ENCODE results near the gene SPIN1.
"Not testable (repeated sequence)": the region's sequence is repeated elsewhere in the genome, so short reads cannot be mapped to it uniquely, and the experiment has no call there.

SPIN1 gene

DNA sequence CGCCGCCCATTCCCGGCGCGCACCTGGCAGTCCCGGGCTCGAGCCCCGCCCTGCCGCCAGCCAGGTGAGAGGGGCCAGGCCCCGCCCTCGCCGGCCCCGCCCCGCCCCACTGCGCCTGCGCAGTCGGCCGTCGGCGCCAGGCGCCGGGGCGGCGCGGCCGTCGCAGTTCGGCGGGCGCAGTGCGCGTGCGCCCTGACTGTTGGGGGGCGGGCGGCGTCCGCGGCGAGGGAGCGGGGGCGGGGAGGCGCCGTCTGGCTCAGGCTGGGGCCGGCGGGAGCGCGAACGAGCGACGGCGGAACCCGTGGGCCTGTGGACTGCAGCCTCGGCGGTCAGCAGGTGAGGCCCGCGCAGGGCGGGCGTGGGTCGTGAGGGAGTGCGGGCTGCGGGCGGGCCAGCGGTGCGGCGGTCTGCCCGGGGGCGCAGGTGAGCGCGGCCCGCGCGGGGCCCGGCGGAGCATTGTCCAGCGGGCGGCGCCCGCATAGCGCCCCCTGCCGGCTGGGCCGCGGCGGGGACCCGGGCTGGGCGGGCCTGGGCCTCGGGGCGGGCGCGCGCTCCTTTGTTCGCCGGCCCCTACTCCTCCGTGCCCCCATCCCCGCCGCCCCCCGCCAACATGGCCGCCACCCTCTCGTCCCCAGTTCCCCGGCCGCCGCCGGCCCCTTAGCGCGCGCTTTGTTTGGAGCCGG lies at the start of gene SPIN1:
SPIN1 (plus strand) TSS at position 242 of the 683 bp plus-strand sequence. CDS start 38,096 bp downstream, outside the sequence.
- peak; percentile 93 for DNase-seq

DNA sequence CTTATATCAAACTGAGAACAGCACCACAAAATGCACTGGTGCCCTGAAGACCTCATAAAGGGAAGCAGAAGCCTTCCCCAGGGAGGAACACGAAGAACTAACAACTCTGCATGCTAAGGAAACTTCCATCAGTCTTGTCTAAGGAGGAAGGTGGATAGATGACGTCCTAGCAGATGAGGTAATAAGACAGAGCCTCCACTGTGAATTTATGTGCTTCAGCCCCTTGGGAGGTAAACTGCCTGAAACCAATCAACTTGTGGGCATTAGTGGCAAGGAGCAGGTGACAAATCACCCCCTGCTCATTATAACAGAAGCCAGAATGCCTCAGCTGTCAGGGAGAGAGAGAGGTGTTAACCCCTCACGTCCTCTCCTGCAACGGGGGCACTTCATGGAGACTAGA lies 48.9 kb upstream of the SPIN1 start:
- DNase-seq = no peak

DNA sequence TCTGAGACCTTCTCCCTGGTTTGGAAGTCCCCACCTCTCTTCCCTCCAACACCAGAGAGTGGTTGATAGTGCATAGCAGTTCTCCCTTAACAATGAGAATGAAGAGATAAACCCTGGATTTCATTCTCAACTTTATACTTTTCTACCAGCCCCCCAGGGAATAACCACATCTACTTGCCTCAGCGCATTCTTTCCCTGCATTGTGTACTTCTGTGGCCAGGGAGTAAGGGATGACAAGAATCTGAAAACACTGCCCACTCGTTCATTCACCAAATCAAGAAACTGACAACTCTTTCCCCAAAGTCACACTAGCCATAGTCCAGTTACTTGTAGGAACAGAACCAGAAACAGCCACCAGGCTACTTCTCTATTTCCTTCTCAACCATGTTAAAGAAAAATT lies 46.0 kb upstream of the SPIN1 start:
- no peak for DNase-seq

DNA sequence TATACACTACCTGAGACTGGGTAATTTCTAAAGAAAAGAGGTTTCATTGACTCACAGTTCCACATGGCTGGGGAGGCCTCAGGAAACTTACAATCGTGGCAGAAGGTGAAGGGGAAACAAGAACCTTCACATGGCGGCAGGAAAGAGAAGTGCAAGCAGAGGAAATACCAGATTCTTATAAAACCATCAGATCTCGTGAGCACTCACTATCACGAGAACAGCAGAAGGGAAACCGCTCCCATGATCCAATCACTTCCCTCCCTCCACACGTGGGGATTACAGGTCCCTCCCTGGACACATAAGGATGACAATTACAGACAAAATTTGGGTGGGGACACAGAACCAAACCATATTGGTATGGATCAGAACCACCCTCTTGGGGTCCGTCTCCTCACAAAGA lies 44.2 kb upstream of the SPIN1 start:
- DNase-seq = no peak

DNA sequence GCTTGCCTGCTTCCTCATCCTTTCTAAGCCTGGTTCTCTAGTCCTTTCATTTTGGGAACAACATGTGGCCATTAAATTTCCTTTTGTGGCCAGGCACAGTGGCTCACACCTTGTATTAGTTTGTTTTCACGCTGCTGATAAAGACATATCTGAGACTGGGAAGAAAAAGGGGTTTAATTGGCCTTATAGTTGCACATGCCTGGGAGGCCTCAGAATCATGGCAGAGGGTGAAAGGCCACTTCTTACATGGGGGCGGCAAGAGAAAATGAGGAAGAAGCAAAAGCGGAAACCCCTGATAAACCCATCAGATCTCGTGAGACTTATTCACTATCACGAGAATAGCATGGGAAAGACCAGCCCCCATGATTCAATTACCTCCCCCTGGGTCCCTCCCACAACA lies 37.9 kb upstream of the SPIN1 start:
- not testable (repeated sequence) for DNase-seq

DNA sequence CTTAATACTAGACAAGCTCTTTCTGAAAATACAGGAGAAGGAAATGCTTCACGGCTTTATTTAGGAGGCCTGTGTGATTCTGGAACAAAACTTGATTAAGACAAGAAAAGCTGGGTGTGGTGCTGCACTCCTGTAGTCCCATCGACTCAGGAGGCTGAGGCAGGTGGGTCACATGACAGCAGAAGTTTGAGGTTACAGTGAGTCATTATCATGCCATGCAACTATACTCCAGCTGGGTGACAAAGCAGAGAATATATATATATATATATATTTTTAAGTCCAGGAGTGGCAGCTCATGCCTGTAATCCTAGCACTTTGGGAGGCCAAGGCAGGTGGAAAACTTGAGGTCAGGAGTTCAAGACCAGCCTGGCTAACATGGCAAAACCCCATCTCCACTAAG lies 33.1 kb upstream of the SPIN1 start:
- no peak for DNase-seq

DNA sequence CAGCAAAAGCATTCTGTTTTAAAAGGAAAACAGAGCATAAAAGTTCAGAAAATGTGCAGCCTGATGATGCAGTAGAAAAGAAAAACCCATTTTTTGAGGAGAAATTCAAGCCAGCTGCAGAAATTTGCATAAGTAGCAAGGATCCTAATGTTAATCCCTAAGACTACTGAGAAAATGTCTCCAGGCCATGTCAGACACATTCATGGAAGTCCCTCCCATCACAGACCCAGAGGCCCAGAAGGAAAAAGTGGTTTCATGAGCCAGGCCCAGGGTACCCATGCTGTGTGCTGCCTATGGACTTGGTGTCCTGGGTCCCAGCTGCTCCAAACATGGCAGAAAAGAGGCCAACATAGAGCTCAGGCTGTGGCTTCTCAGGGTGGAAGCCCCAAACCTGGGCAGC lies 31.0 kb upstream of the SPIN1 start:
- not testable (repeated sequence) for DNase-seq

DNA sequence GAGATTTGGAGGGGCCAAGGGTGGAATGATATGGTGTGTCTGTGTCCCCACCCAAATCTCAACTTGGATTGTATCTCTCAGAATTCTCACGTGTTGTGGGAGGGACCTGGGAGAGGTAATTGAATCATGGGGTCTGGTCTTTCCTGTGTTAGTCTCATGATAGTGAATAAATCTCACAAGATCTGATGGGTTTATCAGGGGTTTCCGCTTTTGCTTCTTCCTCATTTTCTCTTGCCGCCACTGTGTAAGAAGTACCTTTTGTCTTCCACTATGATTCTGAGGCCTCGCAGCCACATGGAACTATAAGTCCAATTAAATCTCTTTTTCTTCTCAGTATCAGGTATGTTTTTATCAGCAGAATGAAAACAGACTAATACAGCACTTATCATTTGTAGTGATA lies 29.5 kb upstream of the SPIN1 start:
- no peak for DNase-seq

DNA sequence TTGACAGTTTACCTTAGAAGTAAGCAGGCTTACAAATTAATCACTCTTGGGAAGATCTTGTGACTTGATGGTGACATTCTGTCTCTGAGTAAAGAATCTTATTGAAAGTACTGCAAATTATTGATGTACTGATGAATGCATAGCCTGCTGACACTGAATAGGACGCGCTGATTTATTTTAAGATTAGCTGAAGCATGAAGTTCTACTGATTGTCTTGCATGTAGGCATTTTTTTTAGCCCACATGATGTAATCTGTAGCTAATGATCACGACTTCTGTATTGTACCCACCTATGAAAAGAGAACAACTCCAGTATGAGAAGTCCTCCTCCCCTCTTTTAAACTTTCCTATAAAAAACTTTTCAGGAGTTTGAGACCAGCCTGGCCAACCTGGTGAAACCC lies 28.3 kb upstream of the SPIN1 start:
- DNase-seq = no peak

DNA sequence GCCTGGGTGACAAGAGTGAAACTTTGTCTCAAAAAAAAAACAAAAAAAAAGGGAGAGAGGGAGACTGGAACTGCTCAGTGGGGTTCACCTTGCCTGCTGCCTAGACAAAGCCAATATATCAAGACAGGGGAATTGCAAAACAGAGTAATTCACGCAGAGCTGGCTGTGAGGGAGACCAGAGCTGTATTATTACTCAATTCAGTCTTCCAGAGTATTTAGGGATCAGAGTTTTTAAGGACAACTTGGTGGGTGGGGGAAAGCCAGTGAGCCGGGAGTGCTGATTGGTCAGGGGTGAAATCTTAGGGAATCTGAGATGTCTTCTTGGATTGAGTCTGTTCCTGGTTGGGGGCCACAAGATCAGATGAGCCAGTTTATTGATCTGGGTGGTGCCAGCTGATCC lies 25.6 kb upstream of the SPIN1 start:
- no peak for DNase-seq

DNA sequence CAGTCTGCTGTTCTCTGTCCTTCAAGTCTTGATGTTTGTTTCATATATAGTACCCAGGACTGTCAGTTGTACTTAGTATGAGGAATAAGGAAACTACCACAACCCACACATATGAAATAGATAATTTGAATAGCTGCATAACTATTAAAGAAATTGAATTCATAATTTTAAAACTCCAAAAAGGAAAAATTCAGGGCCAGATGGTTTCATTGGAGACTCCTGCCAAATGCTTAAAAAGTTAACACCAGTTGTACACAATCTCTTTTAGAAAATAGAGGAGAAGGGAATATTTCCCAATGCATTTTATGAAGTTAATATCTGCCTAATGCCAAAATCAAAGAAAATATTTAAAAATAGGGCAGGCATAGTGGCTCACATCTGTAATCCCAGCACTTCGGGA lies 24.6 kb upstream of the SPIN1 start:
- DNase-seq = no peak

DNA sequence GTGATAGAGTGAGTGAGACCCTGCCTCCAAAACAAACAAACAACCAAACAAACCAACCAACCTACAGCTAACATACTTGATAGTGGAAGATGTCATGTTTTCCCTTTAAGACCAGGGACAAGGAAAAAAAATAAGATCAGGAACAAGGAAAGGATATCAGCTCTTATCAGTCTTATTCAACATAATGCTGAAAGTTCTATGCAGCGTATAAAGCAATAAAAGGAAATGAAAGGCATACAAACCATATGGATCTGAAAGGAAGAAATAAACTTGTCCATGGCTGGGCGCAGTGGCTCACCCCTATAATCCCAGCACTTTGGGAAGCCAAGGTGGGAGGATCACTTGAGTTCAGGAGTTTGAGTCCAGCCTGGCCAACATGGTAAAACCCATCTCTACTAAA lies 23.5 kb upstream of the SPIN1 start:
- no peak for DNase-seq

DNA sequence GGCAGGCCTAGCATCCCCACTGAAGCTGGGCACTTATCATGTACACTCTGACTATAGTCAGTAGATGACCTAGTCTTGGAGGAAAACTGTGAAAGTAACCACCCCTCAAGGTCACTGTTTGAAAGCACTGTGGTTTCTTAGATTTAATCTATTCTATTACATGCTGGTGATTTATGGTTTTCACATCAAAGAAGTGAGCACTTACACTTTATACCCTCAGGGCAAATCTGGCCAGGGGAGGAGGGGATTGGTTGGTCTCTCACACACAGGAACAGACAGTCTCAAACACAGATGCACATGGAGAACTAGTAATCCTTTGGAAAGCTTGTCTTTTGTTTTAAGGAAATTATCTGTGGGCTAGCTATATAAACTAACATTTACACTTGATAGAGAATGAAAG lies 17.9 kb upstream of the SPIN1 start:
- no peak for DNase-seq

DNA sequence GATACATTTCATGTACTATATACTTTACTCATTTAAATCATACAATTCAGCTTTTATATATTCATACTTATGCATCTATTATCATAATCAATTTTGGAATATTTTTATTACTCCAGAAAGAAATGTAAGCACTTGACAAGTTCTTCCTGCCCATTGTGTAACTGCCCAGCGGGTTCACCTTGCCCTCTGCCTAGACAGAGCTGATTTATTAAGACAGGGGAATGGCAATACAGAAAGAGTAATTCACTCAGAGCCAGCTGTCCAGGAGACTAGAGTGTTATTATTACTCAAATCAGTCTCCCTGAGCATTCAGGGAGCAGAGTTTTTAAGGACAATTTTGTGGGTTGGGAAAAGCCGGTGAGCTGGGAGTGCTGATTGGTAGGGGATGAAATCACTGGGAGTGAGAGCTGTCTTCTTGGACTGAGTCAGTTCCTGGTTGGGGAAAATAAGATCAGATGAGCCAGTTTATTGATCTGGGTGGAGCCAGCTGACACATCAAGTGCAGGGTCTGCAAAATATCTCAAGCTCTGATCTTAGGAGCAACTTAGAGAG lies 16.1 kb upstream of the SPIN1 start:
- no peak for DNase-seq

DNA sequence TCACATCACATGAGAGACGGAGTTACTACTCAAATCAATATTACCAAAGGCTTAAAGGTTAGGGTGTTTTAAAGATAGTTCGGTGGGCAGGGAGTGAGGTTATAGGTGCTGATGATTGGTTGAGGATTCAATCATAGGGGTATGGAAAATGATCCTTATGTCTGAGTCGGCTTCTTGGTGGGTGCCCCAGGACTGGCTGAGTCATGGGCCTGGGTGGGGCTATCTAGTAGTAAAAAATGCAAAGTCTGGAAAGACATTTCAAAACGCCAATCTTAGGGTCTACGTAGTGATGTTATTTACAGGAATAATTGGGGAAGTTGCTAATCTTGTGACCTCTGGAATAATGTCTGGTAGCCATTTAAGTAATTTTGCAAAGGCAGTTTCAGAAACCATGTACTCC lies 15.2 kb upstream of the SPIN1 start:
- no peak for DNase-seq

DNA sequence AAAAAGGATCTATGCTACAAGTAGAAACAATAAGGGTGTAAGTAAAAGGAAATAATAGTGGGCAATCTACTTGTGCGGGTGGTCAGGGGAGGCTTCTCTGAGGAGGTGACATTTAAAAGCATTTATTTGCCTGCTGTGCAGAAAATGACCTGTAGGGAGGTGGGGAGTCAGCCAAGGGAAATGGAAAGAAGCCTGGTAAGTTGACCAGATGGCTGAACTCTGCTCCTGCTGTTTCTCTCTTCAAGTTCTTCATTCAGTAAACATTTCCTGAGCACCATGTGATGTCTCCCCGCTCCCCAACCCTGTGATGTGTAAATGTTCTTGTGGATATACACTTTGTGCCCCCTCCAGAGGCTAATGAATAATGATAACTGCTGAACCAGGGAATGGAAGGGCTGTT lies 9.9 kb upstream of the SPIN1 start:
- no peak for DNase-seq

DNA sequence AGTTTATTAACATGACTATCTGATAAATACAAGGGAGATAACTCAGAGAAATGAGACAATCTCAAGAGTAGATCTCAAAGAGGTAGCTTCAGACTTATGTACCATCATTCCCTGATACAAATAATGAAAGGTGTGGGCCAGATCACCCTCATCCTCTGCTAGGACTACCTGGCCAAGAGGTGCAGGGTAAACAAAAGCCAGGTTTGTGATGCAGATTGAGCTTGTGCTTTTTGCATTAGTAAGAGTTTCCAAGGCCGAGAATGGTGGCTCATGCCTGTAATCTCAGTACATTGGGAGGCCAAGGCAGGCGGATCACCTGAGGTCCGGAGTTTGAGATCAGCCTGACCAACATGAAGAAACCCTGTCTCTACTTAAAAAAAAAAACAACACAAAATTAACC lies 8.9 kb upstream of the SPIN1 start:
- no peak for DNase-seq

DNA sequence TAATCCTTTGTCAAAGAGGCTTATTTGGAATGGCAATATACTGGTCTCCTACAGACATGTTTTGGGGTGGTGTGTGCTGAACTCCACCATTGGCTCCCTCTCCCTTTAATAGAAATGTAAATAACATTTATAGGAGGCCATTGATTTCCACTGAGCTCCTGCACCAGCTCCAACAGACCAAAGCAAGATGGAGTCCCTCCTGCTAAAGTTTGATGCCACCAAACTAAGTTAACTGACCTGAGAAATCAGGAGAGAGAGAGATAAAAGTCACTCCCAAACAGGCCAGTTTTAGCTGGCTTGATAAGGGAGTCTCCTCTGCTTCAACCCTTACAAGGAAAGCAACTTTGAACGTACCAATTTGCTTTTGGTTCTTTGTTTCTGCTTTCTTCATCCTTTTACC lies 8.1 kb upstream of the SPIN1 start:
- DNase-seq = no peak

DNA sequence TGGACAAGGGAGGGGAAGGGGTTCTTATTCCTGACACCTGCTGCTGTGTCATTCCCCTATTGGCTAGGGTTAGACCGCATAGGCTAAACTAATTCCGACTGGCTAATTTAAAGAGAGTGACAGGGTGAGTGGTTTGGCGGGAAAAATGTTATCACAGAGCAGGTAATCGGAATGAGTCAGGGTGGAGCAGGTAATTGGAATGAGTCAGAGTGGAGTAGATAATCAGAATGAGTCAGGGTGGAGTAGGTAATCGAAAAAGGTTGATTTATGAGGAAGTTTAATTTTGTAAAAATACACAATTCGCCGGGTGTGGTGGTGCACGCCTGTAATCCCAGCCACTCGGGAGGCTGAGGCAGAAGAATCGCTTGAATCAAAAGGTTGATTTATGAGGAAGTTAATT lies 6.9 kb upstream of the SPIN1 start:
- DNase-seq = not testable (repeated sequence)

DNA sequence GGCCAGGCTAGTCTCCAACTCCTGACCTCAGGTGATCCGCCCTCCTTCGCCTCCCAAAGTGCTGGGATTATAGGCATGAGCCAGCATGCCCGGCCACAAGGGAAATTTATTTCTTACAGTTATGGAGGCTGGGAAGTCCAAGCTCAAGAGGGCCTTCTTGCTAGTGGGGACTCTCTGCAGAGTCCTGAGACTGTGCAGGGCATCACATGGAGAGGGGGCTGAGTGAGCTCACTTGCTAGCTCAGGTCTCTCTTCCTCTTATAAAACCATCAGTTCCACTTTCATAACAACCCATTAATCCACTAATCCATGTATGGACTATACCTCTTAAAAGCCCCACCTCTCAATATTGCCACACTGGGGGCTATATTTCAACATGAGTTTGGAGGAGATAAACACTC lies 5.1 kb upstream of the SPIN1 start:
- DNase-seq = no peak

DNA sequence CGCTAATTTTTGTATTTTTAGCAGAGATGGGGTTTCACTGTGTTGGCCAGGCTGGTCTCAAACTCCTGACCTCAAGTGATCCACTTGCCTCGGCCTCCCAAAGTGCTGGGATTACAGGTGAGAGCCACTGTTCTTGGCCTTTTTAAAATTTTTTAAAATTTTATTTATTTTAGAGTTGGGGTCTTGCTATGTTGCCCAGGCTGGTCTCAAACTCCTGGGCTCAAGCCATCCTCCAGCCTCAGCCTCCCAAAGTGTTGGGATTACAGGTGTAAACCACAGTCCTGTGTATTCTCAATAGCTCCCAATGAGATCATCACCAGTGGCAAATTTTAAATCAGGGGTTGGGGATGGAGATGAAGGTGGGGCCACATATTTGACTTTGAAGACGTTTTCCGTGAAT lies 2.1 kb upstream of the SPIN1 start:
- not testable (repeated sequence) for DNase-seq

DNA sequence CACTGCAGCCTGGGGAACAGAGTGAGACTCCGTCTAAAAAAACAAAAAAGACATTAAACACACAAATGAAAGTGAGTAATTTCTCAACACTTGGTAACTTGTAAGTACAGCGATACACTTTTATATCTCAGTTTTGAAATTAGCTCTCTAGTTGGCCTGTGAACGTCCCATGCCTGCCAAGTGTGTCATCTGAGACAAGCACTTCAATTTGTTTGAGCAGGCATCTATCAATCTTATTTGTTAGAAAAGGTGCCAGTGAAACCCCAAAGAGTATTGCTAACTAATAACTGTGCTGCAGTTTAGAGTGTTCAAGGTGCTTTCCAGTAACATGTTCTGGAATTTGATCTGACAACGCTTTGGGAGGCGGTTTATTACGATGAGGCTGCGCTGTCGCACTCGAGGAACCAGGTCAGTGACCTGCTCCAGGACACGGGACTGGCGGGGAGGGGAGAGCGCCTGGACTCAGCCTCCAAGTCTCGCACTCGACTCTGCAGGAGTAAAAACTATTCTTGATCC lies 1.1 kb upstream of the SPIN1 start:
- DNase-seq = no peak

DNA sequence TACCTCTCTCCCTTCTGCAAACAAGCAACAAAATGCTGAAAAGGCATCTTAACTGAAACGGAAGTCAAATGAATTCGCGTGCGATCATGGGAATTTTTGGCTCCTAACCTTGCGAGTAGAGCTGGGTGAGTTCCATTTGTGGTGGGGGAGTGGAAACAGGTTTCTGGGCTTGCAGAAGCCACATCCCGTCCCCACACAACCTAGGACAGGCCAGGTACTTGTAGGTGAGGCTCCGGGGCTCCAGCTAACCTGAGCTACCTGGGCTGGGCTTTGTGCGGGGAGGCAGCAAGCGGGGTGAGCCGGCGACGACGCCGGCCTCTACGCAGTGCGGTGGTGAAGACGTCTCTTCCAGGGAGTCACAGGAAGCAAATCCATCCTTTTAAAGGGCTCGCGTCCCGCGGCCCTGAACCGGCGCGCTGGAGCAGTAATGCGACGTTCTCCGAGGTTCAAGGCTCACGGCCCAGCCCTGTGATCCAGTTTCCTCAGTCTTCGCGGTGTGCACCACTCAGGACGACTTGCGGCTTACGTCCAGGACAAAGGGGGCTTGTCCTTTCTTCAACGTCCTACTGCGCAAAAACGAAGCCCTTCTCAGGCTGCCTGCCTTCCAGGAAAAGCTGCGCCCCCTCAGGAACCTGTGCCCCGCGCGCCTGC lies 567 bp upstream of the SPIN1 start:
- DNase-seq = peak; percentile 38

DNA sequence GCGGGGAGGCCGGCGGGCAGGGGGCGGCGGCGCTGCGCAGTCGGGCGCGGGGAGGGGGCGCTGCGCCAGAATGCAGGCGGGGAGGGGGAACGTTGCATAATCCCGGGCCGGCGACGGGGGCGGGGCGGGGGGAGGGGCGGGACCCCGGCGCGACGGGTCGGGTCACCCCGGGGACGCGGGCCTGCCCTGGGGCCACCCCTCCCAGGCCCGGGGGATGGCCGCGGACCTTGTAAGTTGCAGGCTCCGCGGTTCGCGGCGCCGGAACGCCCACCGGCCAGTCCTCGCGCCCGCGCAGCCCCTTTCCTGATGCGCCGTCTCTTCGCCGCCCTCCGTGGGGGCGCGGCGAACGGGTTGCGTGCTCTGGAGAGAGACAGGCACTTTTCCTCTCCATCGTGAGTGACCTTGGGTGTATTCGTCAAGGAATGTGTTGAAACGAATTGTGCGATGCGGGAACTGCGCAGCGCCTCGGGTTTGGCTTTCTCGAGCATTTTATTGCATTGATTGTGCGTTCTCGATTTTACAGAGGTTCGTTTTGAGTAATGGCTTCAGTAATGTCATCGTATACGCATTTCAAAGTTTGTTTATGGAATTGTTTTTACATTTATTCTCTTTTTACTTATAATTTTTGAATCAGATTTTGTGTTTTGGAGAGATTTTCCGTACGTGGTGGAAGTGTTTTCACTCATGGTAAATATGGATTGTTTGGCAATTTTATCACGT lies 802 bp downstream of the SPIN1 start:
- DNase-seq = peak; percentile 34

Data from 8988T (cell line).